OCI-M2 (cell line): ENCODE data around the gene ESRRG.

Experiments used
- DNase-seq: peaks from one replicate; lab custom pipeline; 2025; ENCODE audit not compliant: unreplicated experiment; lab: John Stamatoyannopoulos, UW

Gene ESRRG

GRCh38 chr1:216457356-216457755, 265.9 kb downstream of the ESRRG start:
- no peak for DNase-seq

DNA sequence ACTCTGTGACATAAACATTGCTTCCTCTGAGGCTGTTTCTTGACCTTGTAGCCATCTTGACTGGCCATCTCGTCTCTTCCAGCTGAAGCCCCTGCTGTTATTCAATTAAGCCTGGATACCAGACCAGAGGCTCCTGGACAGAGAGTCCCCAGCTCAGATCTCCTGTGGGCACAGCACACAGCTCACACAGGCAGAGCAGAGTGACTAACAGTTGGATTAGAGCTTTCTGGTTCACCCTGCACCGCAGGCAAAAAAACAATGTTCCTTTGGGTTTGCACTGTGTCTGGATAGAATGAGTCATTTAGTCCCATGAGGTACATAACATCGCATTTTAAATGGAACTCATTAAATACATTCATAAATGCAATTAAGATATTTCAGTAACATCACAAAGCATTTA, 266.5 kb downstream of the ESRRG start:
- no peak for DNase-seq

DNA sequence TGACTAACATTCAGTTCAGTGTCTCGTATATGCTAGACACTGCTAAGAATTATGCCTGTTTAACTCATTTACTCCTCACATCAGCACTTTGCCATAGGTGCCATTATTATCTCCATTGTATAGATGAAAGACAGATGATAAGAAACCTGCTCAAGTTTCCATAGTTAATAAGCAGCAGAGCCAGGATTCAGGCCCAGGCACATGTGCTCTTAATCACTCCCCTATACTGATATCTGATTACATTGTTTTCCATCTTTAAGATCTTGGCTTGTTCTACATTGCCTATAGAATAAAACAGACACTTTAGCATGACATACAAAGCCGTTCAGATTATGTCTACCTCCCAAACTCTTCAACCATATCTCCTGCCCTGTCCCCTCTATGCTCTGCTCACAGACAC, 269.5 kb downstream of the ESRRG start:
- no peak for DNase-seq
